ENCODE results near the gene SNX21.

- TF ChIP-seq CTCF (IDR thresholded peaks at IDR 0.05; ENCODE audit: low read depth, low read length) (no peak), MAX (IDR thresholded peaks at IDR 0.05; ENCODE audit: low read depth, low read length) (no peak)
Measured at GRCh38 chr20:45872626-45873025, 39.0 kb downstream of the SNX21 start.

Data from NB4 (cell line).